SK-N-MC (cell line): ENCODE results near the gene GOLGA2.

Source experiments
- EZH2 ChIP-seq: fragments of 200-600 bp; sonication (generic); IDR thresholded peaks from one replicate; pipeline ENCODE4 v1.6.1; 2017; ENCODE audit warnings: antibody characterized with exemption
- FOXP2 ChIP-seq: optimal IDR thresholded peaks from 2 replicates; pipeline ENCODE3; 2011; ENCODE audit warnings: mild to moderate bottlenecking, moderate library complexity; ENCODE audit not compliant: insufficient read depth; ENCODE audit errors: extremely low read length, control extremely low read depth
- POLR2AphosphoS5 ChIP-seq: IDR thresholded peaks from 2 replicates; pipeline ENCODE4 v1.6.1; 2012; ENCODE audit warnings: mild to moderate bottlenecking, low read depth, low read length, borderline replicate concordance

GRCh38 chr9:128251732-128252100 lies 24.1 kb downstream of the GOLGA2 start:
- TF ChIP-seq EZH2 (no peak), POLR2AphosphoS5 (no peak), FOXP2 (no peak)
